ENCODE data around the gene ELF1. TPM values are rescaled to one million over a fixed set of nuclear protein-coding genes. Genes with fewer than 3 reads are reported as not detected.

ELF1 gene
- total and polyA plus RNA-seq, 2 experiments from 2014 or later = 7.0 to 12.7 TPM

- TF ChIP-seq ZNF462 (CRISPR knock-in tag; IDR thresholded peaks at IDR 0.05) (no peak), ZNF114 (CRISPR knock-in tag; IDR thresholded peaks at IDR 0.05) (no peak), CREB1 (CRISPR knock-in tag; IDR thresholded peaks at IDR 0.05; ENCODE audit: low read depth) (no peak), STAT1 (IDR thresholded peaks at IDR 0.05; ENCODE audit: unreplicated experiment) (no peak), JUNB (IDR thresholded peaks at IDR 0.05; ENCODE audit: unreplicated experiment) (no peak)
Observed at GRCh38 chr13:41015920-41016319, 3.2 kb downstream of the ELF1 start (continued).

DNA sequence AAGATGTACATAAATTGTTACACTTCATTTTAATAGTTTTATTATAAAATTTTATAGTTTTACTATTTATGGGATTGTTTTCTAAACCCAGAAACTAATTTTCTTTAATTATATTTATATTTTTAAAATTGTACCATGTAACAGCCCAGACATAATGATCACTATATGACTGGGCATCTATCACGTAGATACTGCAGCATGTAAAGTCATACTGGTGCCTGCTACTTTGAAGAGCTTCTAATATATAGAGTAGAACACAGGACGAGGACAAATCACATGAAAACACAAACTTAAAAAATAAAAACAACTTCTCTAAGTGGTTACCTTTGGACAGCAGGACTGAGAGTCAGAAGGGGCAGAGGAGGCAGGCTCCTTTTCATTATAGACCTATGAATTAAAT is 5.3 kb downstream of the ELF1 start:
- Mint-ChIP-seq H3K27ac (no peak overlapping the region), H3K27me3 (ENCODE audit: insufficient read depth, low read depth, poor library complexity) (no peaks in the 10 kb centered on the region), H3K9me3 (no peaks in the 10 kb centered on the region), H3K36me3 (ENCODE audit: low read depth) (no peaks in the 10 kb centered on the region), H3K4me3 (no peak overlapping the region), H3K4me1 (peaks cover 25% of the 10 kb centered on the region)
- no peaks in the 10 kb centered on the region for H3K9me2 ChIP-seq (ENCODE audit: insufficient read depth)
- no peak overlapping the region for H3K4me3 ChIP-seq
- no peaks in the 10 kb centered on the region for H3F3A ChIP-seq (replicated peaks; ENCODE audit: low read depth)
- H2AFZ ChIP-seq = no peak overlapping the region
- no peak overlapping the region for H3K27ac ChIP-seq (ENCODE audit: low read depth)
- DNase-seq (ENCODE audit: low spot score) = no peak
- H3K27me3 ChIP-seq (ENCODE audit: insufficient read depth) = no peaks in the 10 kb centered on the region
- H3K4me2 ChIP-seq = no peak overlapping the region
- ATAC-seq = no peak
- no peaks in the 10 kb centered on the region for H3K36me3 ChIP-seq (ENCODE audit: insufficient read depth)
- 0 out of 2 replicates have a peak, but pooled peaks cover 3% of the 10 kb centered on the region for H3K79me2 ChIP-seq (replicated peaks; ENCODE audit: insufficient read depth)
- no peaks in the 10 kb centered on the region for H4K20me1 ChIP-seq (replicated peaks; ENCODE audit: insufficient read depth)
- peaks cover 36% of the 10 kb centered on the region for H3K4me1 ChIP-seq (ENCODE audit: insufficient read depth)
- TF ChIP-seq CREB1 (CRISPR knock-in tag; IDR thresholded peaks at IDR 0.05; ENCODE audit: low read depth) = no peak
- TF ChIP-seq, protein P1, sequence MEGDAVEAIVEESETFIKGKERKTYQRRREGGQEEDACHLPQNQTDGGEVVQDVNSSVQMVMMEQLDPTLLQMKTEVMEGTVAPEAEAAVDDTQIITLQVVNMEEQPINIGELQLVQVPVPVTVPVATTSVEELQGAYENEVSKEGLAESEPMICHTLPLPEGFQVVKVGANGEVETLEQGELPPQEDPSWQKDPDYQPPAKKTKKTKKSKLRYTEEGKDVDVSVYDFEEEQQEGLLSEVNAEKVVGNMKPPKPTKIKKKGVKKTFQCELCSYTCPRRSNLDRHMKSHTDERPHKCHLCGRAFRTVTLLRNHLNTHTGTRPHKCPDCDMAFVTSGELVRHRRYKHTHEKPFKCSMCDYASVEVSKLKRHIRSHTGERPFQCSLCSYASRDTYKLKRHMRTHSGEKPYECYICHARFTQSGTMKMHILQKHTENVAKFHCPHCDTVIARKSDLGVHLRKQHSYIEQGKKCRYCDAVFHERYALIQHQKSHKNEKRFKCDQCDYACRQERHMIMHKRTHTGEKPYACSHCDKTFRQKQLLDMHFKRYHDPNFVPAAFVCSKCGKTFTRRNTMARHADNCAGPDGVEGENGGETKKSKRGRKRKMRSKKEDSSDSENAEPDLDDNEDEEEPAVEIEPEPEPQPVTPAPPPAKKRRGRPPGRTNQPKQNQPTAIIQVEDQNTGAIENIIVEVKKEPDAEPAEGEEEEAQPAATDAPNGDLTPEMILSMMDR (conservative IDR thresholded peaks at IDR 0.05; ENCODE audit: low read depth in 2 of 2) = no peak
- TF ChIP-seq ZNF331 (CRISPR knock-in tag; IDR thresholded peaks at IDR 0.05; ENCODE audit: low read depth) = no peak
- TF ChIP-seq STAT1 (IDR thresholded peaks at IDR 0.05; ENCODE audit: unreplicated experiment) = no peak
- no peak for TF ChIP-seq JUNB (IDR thresholded peaks at IDR 0.05; ENCODE audit: unreplicated experiment)
- no peak for TF ChIP-seq EZH2 (IDR thresholded peaks at IDR 0.05; ENCODE audit: low read depth, unreplicated experiment)
- no peak for TF ChIP-seq NANOG (IDR thresholded peaks at IDR 0.05; ENCODE audit: borderline replicate concordance)
